DOHH2 (cell line): ENCODE measurements around the gene PLAC8.
"Not testable (repeated sequence)": the region's sequence is repeated elsewhere in the genome, so short reads cannot be mapped to it uniquely, and the experiment has no call there.

ENCODE experiments used
- H3F3A ChIP-seq: fragments of 200-600 bp; sonication (generic), shearing (Covaris generic); 2 replicates; pipeline ENCODE4 v1.6.0; 2016; ENCODE audit warnings: antibody characterized with exemption, mild to moderate bottlenecking; ENCODE audit not compliant: control insufficient read depth, insufficient read depth
- H3K27ac ChIP-seq: fragments of 200-600 bp; sonication (generic); 2 replicates; pipeline ENCODE4 v1.5.1; 2014; ENCODE audit warnings: low read depth, mild to moderate bottlenecking, low read length, moderate library complexity
- H3K27me3 ChIP-seq: fragments of 200-600 bp; sonication (generic); 2 replicates; pipeline ENCODE4 v1.6.1; 2014; ENCODE audit warnings: mild to moderate bottlenecking, low read length, mixed read lengths; ENCODE audit not compliant: control insufficient read depth
- H3K36me3 ChIP-seq: fragments of 200-600 bp; sonication (generic); 2 replicates; pipeline ENCODE4 v1.6.1; 2014; ENCODE audit warnings: mild to moderate bottlenecking, low read length, moderate library complexity, mixed read lengths; ENCODE audit not compliant: control insufficient read depth
- H3K4me1 ChIP-seq: fragments of 200-600 bp; sonication (generic); 2 replicates; pipeline ENCODE4 v1.6.1; 2014; ENCODE audit warnings: mild to moderate bottlenecking, low read length, mixed read lengths; ENCODE audit not compliant: control insufficient read depth
- H3K4me2 ChIP-seq: fragments of 200-600 bp; sonication (generic); 2 replicates; pipeline ENCODE4 v1.6.0; 2014; ENCODE audit warnings: mild to moderate bottlenecking, low read length, moderate library complexity
- H3K4me3 ChIP-seq: fragments of 200-600 bp; sonication (generic); 2 replicates; pipeline ENCODE4 v1.5.1; 2014; ENCODE audit warnings: mild to moderate bottlenecking, low read length, mixed read lengths
- H3K79me2 ChIP-seq: fragments of 200-600 bp; sonication (generic); 2 replicates; pipeline ENCODE4 v1.6.1; 2014; ENCODE audit warnings: mild to moderate bottlenecking, low read length, mixed read lengths; ENCODE audit not compliant: control insufficient read depth
- H3K9me2 ChIP-seq: fragments of 200-600 bp; sonication (generic); replicated peaks from 2 replicates; pipeline ENCODE4 v1.6.1; 2014; ENCODE audit warnings: mild to moderate bottlenecking, low read length, mixed read lengths; ENCODE audit not compliant: control insufficient read depth
- H3K9me3 ChIP-seq: fragments of 200-600 bp; sonication (generic); 2 replicates; pipeline ENCODE4 v1.6.1; 2014; ENCODE audit warnings: antibody characterized with exemption, low read length, mixed read lengths; ENCODE audit not compliant: control insufficient read depth, insufficient read depth
- H4K20me1 ChIP-seq: fragments of 200-600 bp; sonication (generic); 2 replicates; pipeline ENCODE4 v1.6.0; 2014; ENCODE audit warnings: low read depth, mild to moderate bottlenecking, antibody characterized with exemption, low read length, moderate library complexity; ENCODE audit not compliant: control insufficient read depth, insufficient read depth
- CTCF ChIP-seq: fragments of 200-600 bp; sonication (generic); IDR thresholded peaks from one replicate; pipeline ENCODE4 v1.5.1; 2014; ENCODE audit warnings: antibody characterized with exemption, mild to moderate bottlenecking, low read depth, low read length; ENCODE audit not compliant: poor library complexity, severe bottlenecking
- EZH2phosphoT487 ChIP-seq: fragments of 200-600 bp; sonication (generic); IDR thresholded peaks from 2 replicates; pipeline ENCODE4 v1.6.1; 2017; ENCODE audit warnings: borderline replicate concordance, mild to moderate bottlenecking, antibody characterized with exemption, low read length, moderate library complexity, mixed read lengths

Gene PLAC8

GRCh38 chr4:83150653-83151330 is 36.3 kb upstream of the PLAC8 start:
- Histone ChIP-seq H3K79me2 (no peaks in the 10 kb centered on the region), H3K36me3 (no peaks in the 10 kb centered on the region), H3K27ac (no peak overlapping the region), H3K27me3 (0 out of 2 replicates have a peak, but pooled peaks cover 3% of the 10 kb centered on the region), H3K4me2 (no peak overlapping the region), H3K4me1 (no peaks in the 10 kb centered on the region), H3F3A (no peaks in the 10 kb centered on the region), H3K9me2 (no peaks in the 10 kb centered on the region), H3K9me3 (no peaks in the 10 kb centered on the region), H4K20me1 (no peaks in the 10 kb centered on the region), H3K4me3 (no peak overlapping the region)
- TF ChIP-seq EZH2phosphoT487, result no peak
- no peak for TF ChIP-seq CTCF

DNA sequence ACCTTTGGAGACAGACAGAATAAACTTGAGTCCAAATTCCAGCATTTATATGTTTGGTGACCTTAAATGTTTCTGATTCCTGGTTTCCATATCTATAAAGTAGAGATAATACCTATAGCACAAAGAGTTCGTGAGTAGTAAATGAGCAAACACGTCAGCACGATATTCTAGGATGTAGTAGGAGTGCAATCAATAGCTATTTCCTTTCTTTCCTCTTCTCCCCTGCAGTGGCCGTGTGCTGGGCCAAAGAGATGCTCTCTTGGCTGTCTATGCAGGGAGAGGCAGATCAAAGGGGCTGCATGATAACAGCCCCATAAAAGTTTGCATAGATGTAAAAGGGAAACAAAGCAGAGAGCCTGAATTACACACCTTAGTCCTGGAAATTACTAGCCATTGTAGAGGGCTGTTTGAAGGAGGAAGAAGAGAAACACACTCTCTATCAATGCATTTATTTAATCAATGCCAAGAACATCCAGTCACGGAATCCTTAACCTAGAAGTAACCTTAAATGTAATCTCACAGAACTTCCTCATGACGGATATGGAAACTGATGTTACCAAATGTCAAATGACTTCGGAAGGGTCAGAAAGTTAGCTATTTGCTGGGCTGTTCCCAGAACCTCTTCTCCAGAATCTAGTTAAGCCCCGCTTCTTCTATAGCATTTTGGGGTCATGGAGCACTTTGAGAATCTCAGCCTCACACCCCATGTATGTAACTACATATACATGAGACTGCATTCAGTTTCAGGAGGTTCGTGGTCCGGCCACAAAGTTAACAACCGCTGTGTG is 35.5 kb upstream of the PLAC8 start:
- H3F3A ChIP-seq, result no peaks in the 10 kb centered on the region
- H3K27me3 ChIP-seq, result 0 out of 2 replicates have a peak, but pooled peaks cover 3% of the 10 kb centered on the region
- no peak overlapping the region for H3K4me3 ChIP-seq
- no peaks in the 10 kb centered on the region for H3K36me3 ChIP-seq
- no peak overlapping the region for H3K27ac ChIP-seq
- H3K9me3 ChIP-seq, result no peaks in the 10 kb centered on the region
- H3K4me2 ChIP-seq, result no peak overlapping the region
- TF ChIP-seq EZH2phosphoT487 (no peak), CTCF (no peak)
- no peaks in the 10 kb centered on the region for H4K20me1 ChIP-seq
- H3K9me2 ChIP-seq, result no peaks in the 10 kb centered on the region
- H3K4me1 ChIP-seq, result no peaks in the 10 kb centered on the region
- no peaks in the 10 kb centered on the region for H3K79me2 ChIP-seq

- H3K4me1 ChIP-seq, result no peaks in the 10 kb centered on the region; the same call in 1 of the 2 replicates
- H3K79me2 ChIP-seq, result no peaks in the 10 kb centered on the region
- H3K36me3 ChIP-seq, result no peaks in the 10 kb centered on the region
- no peaks in the 10 kb centered on the region for H4K20me1 ChIP-seq
- H3K4me2 ChIP-seq, result no peak overlapping the region
- no peaks in the 10 kb centered on the region for H3K9me3 ChIP-seq
- no peak overlapping the region for H3K27ac ChIP-seq
- TF ChIP-seq EZH2phosphoT487 (no peak), CTCF (no peak)
- no peaks in the 10 kb centered on the region for H3F3A ChIP-seq
- H3K9me2 ChIP-seq, result no peaks in the 10 kb centered on the region
- H3K4me3 ChIP-seq, result no peak overlapping the region
- 0 out of 2 replicates have a peak, but pooled peaks cover 3% of the 10 kb centered on the region for H3K27me3 ChIP-seq
Measured at GRCh38 chr4:83146841-83147240, 32.3 kb upstream of the PLAC8 start.

DNA sequence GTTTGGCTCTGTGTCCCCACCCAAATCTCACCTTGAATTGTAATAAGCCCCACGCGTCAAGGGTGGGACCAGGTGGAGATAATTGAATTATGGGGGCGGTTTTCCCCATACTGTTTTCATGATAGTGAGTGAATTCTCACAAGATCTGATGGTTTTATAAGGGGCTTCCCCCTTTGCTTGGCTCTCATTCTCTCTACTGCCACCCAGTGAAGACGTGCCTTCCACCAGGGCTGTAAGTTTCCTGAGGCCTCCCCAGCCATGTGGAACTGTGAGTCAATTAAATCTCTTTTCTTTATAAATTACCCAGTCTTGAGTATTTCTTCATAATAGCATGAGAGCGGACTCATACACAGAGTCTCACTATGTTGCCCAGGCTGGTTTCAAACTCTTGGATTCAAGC is 31.2 kb upstream of the PLAC8 start:
- H3K36me3 ChIP-seq, H3K4me1 ChIP-seq, H3F3A ChIP-seq, H3K27ac ChIP-seq, H3K9me2 ChIP-seq, H3K27me3 ChIP-seq, H3K9me3 ChIP-seq, H3K4me3 ChIP-seq, H3K4me2 ChIP-seq, H4K20me1 ChIP-seq, H3K79me2 ChIP-seq: not testable (repeated sequence)
